DMS 273 (cell line): ENCODE measurements around the gene HAS3.

Experiments used
- DNase-seq: peaks from one replicate; lab custom pipeline; 2025; ENCODE audit not compliant: unreplicated experiment; lab: John Stamatoyannopoulos, UW

HAS3 gene

DNA sequence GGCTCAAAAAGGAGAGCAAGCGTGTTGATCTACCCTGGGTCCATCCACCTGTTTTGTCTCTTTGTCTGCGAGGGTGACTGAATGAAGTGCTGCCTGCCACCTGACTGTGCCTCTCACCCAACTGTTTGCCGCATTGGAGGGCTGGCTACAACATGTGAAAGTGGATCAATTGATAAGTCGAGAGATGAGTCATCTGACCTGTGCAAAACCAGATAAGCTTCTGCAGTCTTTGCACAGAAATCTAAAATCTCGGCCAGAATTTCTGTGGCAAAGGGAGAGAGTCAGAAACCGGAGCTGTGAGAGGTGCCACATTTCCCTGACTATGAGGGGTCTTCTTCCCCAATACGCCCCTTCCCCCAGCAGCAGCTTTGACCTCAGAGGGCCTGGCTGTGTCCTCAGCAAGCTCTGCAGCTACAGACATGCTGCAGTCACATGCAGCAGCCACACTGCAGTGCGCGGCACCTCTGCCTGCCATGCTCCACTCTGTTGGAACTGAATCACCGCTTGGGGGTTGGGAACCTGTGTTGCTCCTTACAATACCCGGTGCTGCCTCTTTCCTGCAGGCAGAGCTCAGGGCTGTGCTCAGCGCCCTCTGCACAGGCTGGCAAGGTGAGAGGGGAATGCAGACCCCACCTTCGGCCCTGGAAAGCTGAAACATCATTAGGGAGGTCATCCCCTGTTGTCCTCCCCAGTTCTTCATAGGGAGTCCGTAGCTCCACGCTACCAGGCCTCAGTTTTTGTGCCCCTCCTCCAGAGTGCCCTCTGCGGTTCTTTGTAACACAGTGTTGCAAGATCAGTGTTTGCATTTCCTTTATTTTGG, 16.2 kb upstream of the HAS3 start:
- DNase-seq = peak; percentile 43

GRCh38 chr16:69093974-69094373, 11.5 kb upstream of the HAS3 start:
- no peak for DNase-seq

DNA sequence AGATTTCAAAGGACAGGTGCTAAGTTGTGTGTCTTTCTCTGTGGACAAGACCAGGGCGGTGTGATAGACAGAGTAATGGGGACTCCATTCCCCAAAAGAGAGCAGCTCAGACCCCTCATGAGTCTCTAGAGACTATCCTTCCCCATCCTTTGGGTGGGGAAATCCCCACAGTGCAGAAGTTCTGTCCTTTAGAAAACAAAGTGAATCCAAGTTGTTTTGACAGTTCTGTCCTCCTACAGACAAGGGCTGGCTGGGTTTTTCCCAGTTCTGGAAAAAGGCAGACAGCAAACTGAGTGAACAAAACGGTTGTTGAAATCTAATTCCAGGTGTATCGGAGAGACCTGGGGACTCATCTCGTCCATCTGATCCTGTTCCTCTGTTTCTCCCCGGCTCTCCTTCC, 11.0 kb upstream of the HAS3 start:
- no peak for DNase-seq

DNA sequence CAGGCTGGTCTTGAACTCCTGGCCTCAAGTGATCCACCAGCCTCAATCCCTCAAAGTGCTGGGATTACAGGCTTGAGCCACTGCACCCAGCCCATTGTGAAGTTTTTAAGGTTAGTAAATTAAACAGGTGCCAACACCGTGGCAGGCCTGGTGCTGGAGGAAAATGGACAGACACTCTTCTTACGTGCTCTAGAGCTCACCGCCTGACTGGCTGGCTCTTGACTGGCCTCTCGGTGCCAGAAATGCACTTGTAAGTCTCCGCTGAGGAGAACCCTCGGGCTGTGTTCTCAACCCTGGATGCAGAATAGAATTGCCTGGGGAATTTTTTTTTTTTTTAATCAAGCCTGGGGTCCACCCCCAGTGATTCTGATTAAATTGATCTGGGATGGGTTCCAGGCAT, 10.3 kb upstream of the HAS3 start:
- no peak for DNase-seq

DNA sequence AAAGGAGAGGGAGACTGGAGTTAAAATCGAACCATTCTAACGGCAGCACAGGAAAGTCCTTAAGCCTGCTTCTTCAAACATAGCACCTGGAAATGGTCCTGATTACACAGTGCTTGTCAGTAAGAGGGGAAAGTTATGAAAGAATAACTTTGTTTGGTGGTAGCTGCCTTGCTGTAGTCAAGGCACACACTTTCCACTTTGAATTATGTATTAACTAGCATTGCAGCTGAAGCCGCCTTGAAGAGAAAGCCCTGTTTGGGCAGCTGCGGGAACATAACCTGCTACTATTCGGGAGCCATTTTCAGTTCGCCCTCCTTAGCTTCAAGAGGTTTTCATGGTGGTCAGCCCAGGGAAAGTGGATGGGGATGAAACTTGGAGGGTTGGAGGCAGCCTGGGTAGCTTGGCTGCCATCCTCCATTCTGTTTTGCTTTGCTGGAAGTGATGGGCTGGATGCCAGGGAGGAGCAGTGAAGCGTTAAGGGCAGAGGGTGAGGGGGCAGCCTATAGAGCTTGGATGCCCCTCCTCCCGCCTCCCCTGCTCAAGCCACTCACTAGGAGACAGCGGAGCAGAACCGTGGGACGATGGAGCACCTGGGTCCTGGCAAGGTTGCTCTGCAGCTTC, 5.3 kb upstream of the HAS3 start:
- peak; percentile 71 for DNase-seq

DNA sequence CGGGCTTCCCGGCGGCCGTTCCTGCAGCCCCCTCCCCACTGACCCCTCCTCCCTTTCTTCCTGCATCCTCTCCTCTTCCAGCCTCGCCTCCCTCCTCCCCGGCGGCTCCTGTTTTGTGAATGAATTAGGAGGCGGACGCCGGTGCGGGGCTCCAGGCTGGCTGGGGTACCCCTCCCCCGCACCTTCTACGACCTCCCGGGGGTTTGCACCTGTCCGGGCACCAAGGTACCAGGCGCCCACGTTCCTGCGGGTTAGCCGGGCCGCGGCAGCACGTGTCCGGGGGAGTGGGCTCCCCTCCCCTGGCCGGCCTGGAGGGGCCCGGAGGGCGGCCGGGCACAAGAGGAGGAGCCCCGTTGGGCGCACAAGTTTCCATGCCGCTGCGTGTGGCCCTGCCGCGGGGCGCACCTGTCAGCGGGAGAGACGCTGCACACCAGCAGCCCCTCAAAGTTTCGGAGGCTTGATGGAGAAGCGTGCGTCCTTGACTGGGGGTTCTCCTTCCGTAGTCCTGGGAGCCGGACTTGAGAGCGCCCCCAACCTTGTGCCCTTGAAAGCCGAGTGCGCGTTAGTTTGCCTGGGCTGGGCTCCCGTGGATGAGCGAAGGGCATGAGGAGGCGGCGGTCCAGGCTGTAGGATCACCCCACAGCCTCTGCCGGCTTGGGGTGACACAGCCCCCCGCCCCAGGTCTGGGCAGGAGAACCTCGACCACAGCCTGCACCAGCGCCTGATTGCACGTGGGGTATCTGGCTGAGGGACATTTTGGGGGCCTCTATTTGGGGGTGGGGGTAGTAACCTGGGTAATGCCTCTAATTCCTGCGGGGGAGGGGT, 1.2 kb downstream of the HAS3 start:
- DNase-seq = peak; percentile 76

DNA sequence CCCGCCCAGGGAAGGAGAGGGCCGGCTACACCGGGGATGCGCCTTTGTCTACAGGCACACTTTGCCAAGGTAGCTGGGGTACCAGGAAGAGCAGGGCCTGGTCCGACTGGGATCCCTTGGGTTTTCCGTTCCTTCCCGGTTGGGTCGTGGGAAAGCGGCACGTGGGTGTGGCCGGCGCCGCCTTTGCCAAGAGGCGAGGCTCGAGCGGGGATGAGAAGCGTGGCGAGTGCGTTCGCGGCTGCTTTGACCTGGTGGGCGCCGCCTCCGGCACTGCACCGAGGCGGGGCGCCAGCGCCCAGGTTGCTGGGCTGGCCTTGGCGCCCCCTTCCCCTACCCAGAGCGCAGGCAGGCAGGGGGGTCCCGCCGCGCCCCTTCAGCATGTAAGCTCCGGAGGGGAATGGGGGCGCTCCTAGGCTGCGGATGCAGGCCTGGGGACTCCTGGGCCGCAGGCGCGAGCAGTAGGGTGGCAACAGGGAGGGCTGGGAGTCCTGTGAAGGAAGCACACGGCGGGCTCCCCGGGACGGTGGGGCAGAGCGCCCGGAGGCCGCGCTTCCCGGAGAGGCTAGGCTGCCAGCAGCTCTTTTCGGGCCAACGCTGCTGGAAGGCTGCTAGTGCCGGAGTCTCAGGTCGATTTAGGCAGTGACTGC, 2.0 kb downstream of the HAS3 start:
- DNase-seq = peak; percentile 76

GRCh38 chr16:69108064-69108904, 2.8 kb downstream of the HAS3 start:
- no peak for DNase-seq

DNA sequence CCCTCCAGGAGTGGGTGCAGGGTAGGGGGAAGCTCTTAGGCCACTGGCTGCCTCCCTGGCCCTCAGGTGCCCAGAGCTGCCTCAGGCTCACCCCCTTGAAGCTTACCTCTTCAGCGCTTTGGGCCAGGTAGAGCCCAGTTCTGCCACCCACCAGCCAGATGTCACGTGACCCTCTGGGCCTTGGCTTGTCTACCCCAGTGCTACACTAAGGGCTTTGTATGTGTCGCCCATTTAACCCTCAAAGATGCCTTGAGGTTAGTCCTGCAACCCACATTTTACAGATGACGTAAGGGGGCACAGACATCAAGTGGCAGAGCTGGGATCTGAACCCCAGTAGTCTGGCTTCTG, 3.4 kb downstream of the HAS3 start:
- DNase-seq = no peak

- no peak for DNase-seq
Observed at GRCh38 chr16:69109486-69110270, 4.2 kb downstream of the HAS3 start.

DNA sequence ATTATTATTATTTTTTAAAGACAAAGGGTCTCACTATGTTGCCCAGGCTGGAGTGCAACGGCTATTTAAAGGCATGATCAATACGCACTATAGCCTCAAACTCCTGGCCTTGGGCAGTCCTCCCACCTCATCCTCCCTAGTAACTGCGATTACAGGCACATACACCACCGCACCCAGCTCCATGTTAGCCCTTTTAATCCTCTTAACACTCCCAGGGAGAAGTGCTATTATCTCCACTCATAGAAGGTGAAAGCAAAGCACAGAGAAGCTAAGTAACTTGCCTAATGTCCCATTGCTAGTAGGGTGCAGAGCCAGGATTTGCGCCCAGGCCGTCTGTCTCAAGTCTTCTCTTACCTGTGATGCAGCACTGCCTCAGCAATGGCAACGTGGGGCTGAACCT, 5.0 kb downstream of the HAS3 start:
- no peak for DNase-seq

DNA sequence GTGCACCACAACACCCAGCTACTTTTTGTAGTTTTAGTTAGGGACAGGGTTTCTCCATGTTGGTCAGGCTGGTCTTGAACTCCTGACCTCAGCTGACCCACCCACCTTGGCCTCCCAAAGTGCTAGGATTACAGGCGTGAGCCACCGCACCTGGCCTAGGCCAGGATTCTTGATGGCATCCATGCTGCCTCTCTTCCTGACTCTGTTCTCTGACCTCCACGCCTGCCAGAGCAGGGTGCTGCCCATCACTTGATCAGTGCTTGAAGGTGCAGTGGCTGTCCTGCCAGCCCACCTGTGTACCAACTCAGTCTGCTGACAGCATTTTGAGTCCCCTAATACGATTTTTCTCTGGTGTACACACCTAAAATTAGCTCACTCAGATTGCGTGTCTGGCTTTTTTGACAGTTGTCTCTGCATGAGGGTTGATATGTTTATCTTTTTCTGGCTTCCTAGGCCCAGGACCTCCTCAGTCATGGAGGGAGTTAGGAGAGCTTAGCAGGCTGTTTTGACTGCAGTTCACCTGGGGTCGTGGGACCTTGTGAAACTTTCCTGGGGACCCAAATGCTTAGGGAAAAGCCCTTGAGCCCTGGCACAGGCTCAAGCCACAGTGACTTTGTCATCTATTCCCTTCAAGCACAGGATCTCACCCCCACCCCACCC, 5.9 kb downstream of the HAS3 start:
- DNase-seq = no peak

DNA sequence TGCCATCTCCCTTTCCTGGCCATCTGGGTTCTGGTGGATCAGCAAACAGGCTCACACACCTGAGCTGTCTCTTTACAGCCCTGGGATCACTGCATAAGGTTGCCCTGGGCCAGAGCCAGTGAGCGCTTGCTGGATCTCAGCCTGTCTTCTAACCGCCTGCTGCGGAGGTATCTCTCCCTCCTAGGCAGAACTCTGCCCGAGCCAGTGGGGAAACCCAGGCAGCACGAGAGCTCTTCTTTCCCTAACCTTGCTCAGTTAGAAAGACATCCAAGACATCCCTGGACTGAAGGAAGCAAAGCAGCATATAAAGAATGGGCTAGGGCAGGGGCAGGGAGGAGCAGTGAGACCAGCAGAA, 6.4 kb downstream of the HAS3 start:
- DNase-seq = no peak

- peak; percentile 79 for DNase-seq
Observed at GRCh38 chr16:69112285-69113129, 7.1 kb downstream of the HAS3 start.

- no peak for DNase-seq
Observed at GRCh38 chr16:69113216-69113615, 7.8 kb downstream of the HAS3 start.

DNA sequence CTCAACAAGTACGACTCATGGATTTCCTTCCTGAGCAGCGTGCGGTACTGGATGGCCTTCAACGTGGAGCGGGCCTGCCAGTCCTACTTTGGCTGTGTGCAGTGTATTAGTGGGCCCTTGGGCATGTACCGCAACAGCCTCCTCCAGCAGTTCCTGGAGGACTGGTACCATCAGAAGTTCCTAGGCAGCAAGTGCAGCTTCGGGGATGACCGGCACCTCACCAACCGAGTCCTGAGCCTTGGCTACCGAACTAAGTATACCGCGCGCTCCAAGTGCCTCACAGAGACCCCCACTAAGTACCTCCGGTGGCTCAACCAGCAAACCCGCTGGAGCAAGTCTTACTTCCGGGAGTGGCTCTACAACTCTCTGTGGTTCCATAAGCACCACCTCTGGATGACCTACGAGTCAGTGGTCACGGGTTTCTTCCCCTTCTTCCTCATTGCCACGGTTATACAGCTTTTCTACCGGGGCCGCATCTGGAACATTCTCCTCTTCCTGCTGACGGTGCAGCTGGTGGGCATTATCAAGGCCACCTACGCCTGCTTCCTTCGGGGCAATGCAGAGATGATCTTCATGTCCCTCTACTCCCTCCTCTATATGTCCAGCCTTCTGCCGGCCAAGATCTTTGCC, 9.0 kb downstream of the HAS3 start:
- DNase-seq = no peak

GRCh38 chr16:69114976-69115355, 9.5 kb downstream of the HAS3 start:
- DNase-seq = no peak

DNA sequence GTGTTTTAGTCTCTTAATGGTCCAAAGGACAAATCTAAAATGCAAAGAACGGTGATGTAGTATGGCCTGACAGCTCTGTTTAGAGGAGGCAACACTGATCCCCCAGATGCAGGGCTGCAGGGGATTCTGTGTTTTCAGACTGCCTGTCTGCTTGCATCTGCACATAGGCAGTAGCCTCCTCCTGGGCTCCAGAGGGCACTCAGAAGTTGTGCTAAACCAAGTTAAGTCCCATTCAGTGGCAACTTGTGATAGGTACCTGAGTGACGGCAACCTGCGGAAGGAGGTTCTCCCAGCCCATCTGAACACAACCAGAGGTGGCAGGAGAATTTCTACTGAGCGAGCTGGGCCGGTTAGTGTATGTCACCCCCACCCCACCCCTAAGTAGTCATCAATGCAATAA, 9.9 kb downstream of the HAS3 start:
- DNase-seq = no peak
